Lower leg skin (tissue), 3 donors: ENCODE data around the gene GLI3.

Source experiments
- POLR2A ChIP-seq, 2 donors: fragments of 450-650 bp; IDR thresholded peaks; one replicate each; pipeline ENCODE4 v1.6.1; 2016 to 2017; ENCODE audit warnings: antibody characterized with exemption in 2 of 2, mild to moderate bottlenecking in 1 of 2, moderate library complexity in 1 of 2
- TF ChIP-seq, protein P1 (sequence below), 3 donors: fragments of 450-650 bp; IDR thresholded peaks; one replicate each; pipeline ENCODE4 v1.5.1; 2016; ENCODE audit warnings: antibody characterized with exemption in 3 of 3, mild to moderate bottlenecking in 3 of 3, moderate library complexity in 2 of 3

DNA sequence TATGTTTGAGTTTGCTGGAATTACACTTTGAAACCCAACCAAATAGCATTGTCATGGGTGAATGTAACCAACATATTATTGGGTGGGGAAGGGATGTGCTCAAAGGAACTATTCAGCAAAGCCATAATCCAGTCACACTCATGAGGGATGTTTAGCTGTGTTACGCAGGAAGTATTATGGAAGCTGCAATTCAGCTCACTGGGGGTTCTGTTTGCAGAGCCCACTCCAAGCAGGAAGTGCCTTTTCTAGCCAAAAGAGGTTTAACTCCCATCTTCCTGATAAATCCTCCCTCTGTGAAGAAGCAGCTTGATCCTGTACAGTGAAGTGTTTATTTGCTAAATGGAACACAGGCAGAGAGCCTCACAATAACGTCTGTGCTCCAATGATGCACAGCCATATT, 172.5 kb downstream of the GLI3 start:
- TF ChIP-seq POLR2A (IDR thresholded peaks at IDR 0.05), result no peak
- TF ChIP-seq, protein P1, sequence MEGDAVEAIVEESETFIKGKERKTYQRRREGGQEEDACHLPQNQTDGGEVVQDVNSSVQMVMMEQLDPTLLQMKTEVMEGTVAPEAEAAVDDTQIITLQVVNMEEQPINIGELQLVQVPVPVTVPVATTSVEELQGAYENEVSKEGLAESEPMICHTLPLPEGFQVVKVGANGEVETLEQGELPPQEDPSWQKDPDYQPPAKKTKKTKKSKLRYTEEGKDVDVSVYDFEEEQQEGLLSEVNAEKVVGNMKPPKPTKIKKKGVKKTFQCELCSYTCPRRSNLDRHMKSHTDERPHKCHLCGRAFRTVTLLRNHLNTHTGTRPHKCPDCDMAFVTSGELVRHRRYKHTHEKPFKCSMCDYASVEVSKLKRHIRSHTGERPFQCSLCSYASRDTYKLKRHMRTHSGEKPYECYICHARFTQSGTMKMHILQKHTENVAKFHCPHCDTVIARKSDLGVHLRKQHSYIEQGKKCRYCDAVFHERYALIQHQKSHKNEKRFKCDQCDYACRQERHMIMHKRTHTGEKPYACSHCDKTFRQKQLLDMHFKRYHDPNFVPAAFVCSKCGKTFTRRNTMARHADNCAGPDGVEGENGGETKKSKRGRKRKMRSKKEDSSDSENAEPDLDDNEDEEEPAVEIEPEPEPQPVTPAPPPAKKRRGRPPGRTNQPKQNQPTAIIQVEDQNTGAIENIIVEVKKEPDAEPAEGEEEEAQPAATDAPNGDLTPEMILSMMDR (IDR thresholded peaks at IDR 0.05), result no peak
